Loucy (cell line): ENCODE measurements around the gene TFCP2L1.

Experiments
- H2AFZ ChIP-seq: fragments of 200-600 bp; sonication (generic); 2 replicates; pipeline ENCODE4 v1.6.0; 2016; ENCODE audit warnings: antibody characterized with exemption, mild to moderate bottlenecking, low read length, moderate library complexity
- H3F3A ChIP-seq: fragments of 200-600 bp; 2 replicates; pipeline ENCODE4 v1.6.0; 2016; ENCODE audit warnings: antibody characterized with exemption, low read depth, mild to moderate bottlenecking
- H3K27me3 ChIP-seq: fragments of 200-600 bp; sonication (generic); 2 replicates; pipeline ENCODE4 v1.6.1; 2014; ENCODE audit warnings: low read length, mild to moderate bottlenecking; ENCODE audit not compliant: insufficient read depth, poor library complexity, severe bottlenecking
- H3K36me3 ChIP-seq: fragments of 200-600 bp; sonication (generic); 2 replicates; pipeline ENCODE4 v1.6.1; 2016; ENCODE audit warnings: low read length; ENCODE audit not compliant: insufficient read depth
- H3K4me1 ChIP-seq: fragments of 200-600 bp; sonication (generic); 2 replicates; pipeline ENCODE4 v1.5.1; 2014; ENCODE audit warnings: low read length, mild to moderate bottlenecking; ENCODE audit not compliant: insufficient read depth, poor library complexity, severe bottlenecking
- H3K4me2 ChIP-seq: fragments of 200-600 bp; sonication (generic); 2 replicates; pipeline ENCODE4 v1.6.0; 2014; ENCODE audit warnings: antibody characterized with exemption, low read length, low read depth, mild to moderate bottlenecking; ENCODE audit not compliant: poor library complexity, severe bottlenecking
- H3K4me3 ChIP-seq: fragments of 200-600 bp; sonication (generic); 2 replicates; pipeline ENCODE4 v1.5.1; 2014; ENCODE audit warnings: low read length, mild to moderate bottlenecking, mixed read lengths; ENCODE audit not compliant: poor library complexity, severe bottlenecking
- H3K79me2 ChIP-seq: fragments of 200-600 bp; sonication (generic); 2 replicates; pipeline ENCODE4 v1.6.1; 2014; ENCODE audit warnings: low read length; ENCODE audit not compliant: insufficient read depth
- H3K9ac ChIP-seq: fragments of 200-600 bp; sonication (generic); 2 replicates; pipeline ENCODE4 v1.6.0; 2014; ENCODE audit warnings: mild to moderate bottlenecking, low read depth, low read length, moderate library complexity; ENCODE audit not compliant: poor library complexity, severe bottlenecking
- H3K9me2 ChIP-seq: fragments of 200-600 bp; sonication (generic); replicated peaks from 2 replicates; pipeline ENCODE4 v1.6.1; 2016; ENCODE audit warnings: low read depth, low read length, mixed read lengths
- H3K9me3 ChIP-seq: fragments of 200-600 bp; sonication (generic); 2 replicates; pipeline ENCODE4 v1.6.1; 2014; ENCODE audit warnings: mild to moderate bottlenecking, antibody characterized with exemption, low read length, low read depth; ENCODE audit not compliant: insufficient read depth
- H4K20me1 ChIP-seq: fragments of 200-600 bp; sonication (generic); 2 replicates; pipeline ENCODE4 v1.6.0; 2014; ENCODE audit warnings: antibody characterized with exemption, low read length, mild to moderate bottlenecking; ENCODE audit not compliant: insufficient read depth, poor library complexity, severe bottlenecking
- EZH2phosphoT487 ChIP-seq: fragments of 200-600 bp; IDR thresholded peaks from 2 replicates; pipeline ENCODE4 v1.6.1; 2018; ENCODE audit warnings: antibody characterized with exemption, mild to moderate bottlenecking, moderate library complexity, borderline replicate concordance
- TF ChIP-seq, protein P1 (sequence below): fragments of 200-600 bp; sonication (generic); conservative IDR thresholded peaks from 2 replicates; pipeline ENCODE4 v1.5.1; 2014; ENCODE audit warnings: mild to moderate bottlenecking, antibody characterized with exemption, low read length

Gene TFCP2L1

GRCh38 chr2:121330921-121331320, 45.9 kb upstream of the TFCP2L1 start:
- H3K36me3 ChIP-seq, result no peaks in the 10 kb centered on the region
- H3K79me2 ChIP-seq, result no peaks in the 10 kb centered on the region
- no peaks in the 10 kb centered on the region for H3K4me1 ChIP-seq
- no peaks in the 10 kb centered on the region for H4K20me1 ChIP-seq
- H3K9me3 ChIP-seq, result no peaks in the 10 kb centered on the region
- H3K9me2 ChIP-seq, result no peaks in the 10 kb centered on the region
- H3K4me2 ChIP-seq, result no peak overlapping the region
- no peak for TF ChIP-seq EZH2phosphoT487
- TF ChIP-seq, protein P1, sequence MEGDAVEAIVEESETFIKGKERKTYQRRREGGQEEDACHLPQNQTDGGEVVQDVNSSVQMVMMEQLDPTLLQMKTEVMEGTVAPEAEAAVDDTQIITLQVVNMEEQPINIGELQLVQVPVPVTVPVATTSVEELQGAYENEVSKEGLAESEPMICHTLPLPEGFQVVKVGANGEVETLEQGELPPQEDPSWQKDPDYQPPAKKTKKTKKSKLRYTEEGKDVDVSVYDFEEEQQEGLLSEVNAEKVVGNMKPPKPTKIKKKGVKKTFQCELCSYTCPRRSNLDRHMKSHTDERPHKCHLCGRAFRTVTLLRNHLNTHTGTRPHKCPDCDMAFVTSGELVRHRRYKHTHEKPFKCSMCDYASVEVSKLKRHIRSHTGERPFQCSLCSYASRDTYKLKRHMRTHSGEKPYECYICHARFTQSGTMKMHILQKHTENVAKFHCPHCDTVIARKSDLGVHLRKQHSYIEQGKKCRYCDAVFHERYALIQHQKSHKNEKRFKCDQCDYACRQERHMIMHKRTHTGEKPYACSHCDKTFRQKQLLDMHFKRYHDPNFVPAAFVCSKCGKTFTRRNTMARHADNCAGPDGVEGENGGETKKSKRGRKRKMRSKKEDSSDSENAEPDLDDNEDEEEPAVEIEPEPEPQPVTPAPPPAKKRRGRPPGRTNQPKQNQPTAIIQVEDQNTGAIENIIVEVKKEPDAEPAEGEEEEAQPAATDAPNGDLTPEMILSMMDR, result no peak
- H3K4me3 ChIP-seq, result no peak overlapping the region
- no peaks in the 10 kb centered on the region for H3F3A ChIP-seq
- H3K27me3 ChIP-seq, result no peaks in the 10 kb centered on the region
- H2AFZ ChIP-seq, result no peak overlapping the region
- no peak overlapping the region for H3K9ac ChIP-seq

DNA sequence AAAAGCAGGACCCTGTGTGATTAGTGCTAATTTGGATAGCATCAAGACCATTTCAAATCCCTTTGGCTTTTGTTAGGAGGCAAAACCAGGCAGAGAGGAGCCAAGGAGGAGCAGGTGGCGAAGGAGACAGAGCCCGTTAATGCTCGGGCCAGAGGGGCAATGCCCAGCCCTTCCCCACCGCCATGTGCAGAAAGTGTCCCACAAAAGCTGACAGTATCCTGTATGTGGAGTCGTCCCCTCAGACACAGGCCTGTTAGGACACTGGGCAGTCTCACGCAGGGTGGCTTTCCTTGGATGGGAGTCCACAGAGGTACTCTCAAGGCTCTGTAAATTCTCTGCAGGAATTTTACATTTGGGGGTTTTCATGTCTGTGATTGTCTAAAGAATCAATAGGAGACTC, 44.8 kb upstream of the TFCP2L1 start:
- Histone ChIP-seq H3K4me3 (no peak overlapping the region), H3K9ac (no peak overlapping the region), H4K20me1 (no peaks in the 10 kb centered on the region), H3K27me3 (no peaks in the 10 kb centered on the region), H3K9me3 (no peaks in the 10 kb centered on the region), H3K36me3 (no peaks in the 10 kb centered on the region), H2AFZ (no peak overlapping the region), H3K79me2 (no peaks in the 10 kb centered on the region), H3K9me2 (no peaks in the 10 kb centered on the region), H3F3A (no peaks in the 10 kb centered on the region), H3K4me1 (no peaks in the 10 kb centered on the region), H3K4me2 (no peak overlapping the region)
- TF ChIP-seq, protein P1, result no peak
- TF ChIP-seq EZH2phosphoT487, result no peak

GRCh38 chr2:121326628-121327027, 41.6 kb upstream of the TFCP2L1 start:
- Histone ChIP-seq H3K9ac (no peak overlapping the region), H3K36me3 (no peaks in the 10 kb centered on the region), H3K9me3 (no peaks in the 10 kb centered on the region), H2AFZ (no peak overlapping the region), H3K79me2 (no peaks in the 10 kb centered on the region), H3K4me1 (no peaks in the 10 kb centered on the region), H3K4me2 (no peak overlapping the region), H3K9me2 (no peaks in the 10 kb centered on the region), H4K20me1 (no peaks in the 10 kb centered on the region), H3F3A (no peaks in the 10 kb centered on the region), H3K27me3 (no peaks in the 10 kb centered on the region), H3K4me3 (no peak overlapping the region)
- TF ChIP-seq, protein P1, result no peak
- TF ChIP-seq EZH2phosphoT487, result no peak
